ENCODE data around the gene BTBD9. TPM values are rescaled to one million over a fixed set of nuclear protein-coding genes. Genes with fewer than 3 reads are reported as not detected.

BTBD9 gene
- total RNA-seq, 4 donors from 2014 or later = 8.6 to 34.1 (median 30.8) TPM

DNA sequence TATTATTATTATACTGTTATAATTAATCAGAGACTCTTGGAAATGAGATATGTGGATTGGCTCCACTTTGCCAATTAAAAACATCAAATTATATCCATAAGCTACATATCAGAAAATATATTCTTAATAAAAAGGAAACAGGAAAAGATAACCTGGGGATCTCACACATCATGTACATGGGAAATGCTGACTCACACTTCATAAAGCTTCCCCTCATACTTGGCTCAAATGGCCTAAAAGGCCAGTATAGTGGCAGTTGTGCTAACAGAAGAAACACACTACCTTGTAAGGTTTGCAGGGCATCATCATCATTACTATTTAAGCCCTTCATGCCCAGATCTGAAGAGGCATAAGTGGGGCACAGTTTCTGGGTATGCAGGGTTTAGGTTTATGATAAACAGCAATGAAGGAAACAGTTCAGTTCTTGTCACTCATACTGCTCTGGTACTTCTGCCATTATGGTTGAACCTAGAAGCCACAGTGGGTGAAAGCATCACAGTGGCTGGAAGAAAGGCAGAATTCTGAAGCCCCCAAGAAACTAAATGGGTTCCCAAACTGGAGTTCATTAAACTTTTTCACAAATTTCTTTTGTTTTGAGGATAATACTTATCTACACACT, 60.6 kb downstream of the BTBD9 start:
- intact Hi-C loops (cut with DNase I; ENCODE audit: low total_unique reads) = no loop called here
- peaks cover 0 to 10% (median 0%) of the 10 kb centered on the region in 4 donors for H3K36me3 ChIP-seq
- TF ChIP-seq POLR2A (IDR thresholded peaks at IDR 0.05) (no peak), POLR2AphosphoS5 (IDR thresholded peaks at IDR 0.05) (no peak), EP300 (IDR thresholded peaks at IDR 0.05; ENCODE audit: low read depth) (no peak)
- TF ChIP-seq, protein P1, sequence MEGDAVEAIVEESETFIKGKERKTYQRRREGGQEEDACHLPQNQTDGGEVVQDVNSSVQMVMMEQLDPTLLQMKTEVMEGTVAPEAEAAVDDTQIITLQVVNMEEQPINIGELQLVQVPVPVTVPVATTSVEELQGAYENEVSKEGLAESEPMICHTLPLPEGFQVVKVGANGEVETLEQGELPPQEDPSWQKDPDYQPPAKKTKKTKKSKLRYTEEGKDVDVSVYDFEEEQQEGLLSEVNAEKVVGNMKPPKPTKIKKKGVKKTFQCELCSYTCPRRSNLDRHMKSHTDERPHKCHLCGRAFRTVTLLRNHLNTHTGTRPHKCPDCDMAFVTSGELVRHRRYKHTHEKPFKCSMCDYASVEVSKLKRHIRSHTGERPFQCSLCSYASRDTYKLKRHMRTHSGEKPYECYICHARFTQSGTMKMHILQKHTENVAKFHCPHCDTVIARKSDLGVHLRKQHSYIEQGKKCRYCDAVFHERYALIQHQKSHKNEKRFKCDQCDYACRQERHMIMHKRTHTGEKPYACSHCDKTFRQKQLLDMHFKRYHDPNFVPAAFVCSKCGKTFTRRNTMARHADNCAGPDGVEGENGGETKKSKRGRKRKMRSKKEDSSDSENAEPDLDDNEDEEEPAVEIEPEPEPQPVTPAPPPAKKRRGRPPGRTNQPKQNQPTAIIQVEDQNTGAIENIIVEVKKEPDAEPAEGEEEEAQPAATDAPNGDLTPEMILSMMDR (IDR thresholded peaks at IDR 0.05) = no peak
- in situ Hi-C loops (cut with MboI; ENCODE audit: low pct_ligation_motif_present in 1 of 4, low pct_unique_long_range_greater_than_20kb in 1 of 4, low sequenced_read_pairs in 3 of 4) = no loop called here
- H3K4me3 ChIP-seq = no peak overlapping the region
- H3K4me1 ChIP-seq = no peaks in the 10 kb centered on the region
- no peak for DNase-seq
- no peak overlapping the region for H3K27ac ChIP-seq
- no peaks in the 10 kb centered on the region for H3K9me3 ChIP-seq
- no peaks in the 10 kb centered on the region for H3K27me3 ChIP-seq

DNA sequence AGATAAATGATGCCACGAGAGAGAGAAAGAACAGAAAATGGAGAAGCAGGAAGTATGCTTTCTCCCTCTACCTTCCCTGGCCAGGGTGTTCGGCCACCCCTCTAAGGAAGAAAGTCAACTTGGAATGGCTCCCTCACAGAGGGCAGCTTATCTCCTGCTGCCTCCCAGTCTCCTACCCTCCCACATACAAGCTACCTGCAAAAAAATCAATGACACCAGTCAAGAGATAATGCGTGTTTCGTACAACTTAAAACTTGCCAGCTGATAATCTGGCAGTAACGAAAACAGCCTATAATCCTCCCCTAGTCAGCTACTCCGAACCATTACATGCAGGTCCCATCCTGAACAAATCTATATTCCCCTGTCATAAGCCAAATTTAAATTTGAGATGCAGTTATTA, 61.7 kb downstream of the BTBD9 start:
- intact Hi-C loops (cut with DNase I; ENCODE audit: low total_unique reads) = no loop called here
- no peak overlapping the region for H3K4me3 ChIP-seq
- H3K36me3 ChIP-seq = peaks cover 0 to 10% (median 0%) of the 10 kb centered on the region in 4 donors
- H3K9me3 ChIP-seq = no peaks in the 10 kb centered on the region
- 93 to 98% methylated on average over 5 to 6 of the region's 6 CpGs for WGBS, 2 donors (ENCODE audit: low coverage in 1 of 2)
- H3K27ac ChIP-seq = no peak overlapping the region
- H3K27me3 ChIP-seq = no peaks in the 10 kb centered on the region
- in situ Hi-C loops (cut with MboI; ENCODE audit: low pct_ligation_motif_present in 1 of 4, low pct_unique_long_range_greater_than_20kb in 1 of 4, low sequenced_read_pairs in 3 of 4) = no loop called here
- TF ChIP-seq POLR2AphosphoS5 (IDR thresholded peaks at IDR 0.05) = no peak
- TF ChIP-seq POLR2A (IDR thresholded peaks at IDR 0.05) = no peak
- TF ChIP-seq, protein P1 (IDR thresholded peaks at IDR 0.05) = no peak
- no peak for TF ChIP-seq EP300 (IDR thresholded peaks at IDR 0.05; ENCODE audit: low read depth)
- no peaks in the 10 kb centered on the region for H3K4me1 ChIP-seq
- DNase-seq = no peak

DNA sequence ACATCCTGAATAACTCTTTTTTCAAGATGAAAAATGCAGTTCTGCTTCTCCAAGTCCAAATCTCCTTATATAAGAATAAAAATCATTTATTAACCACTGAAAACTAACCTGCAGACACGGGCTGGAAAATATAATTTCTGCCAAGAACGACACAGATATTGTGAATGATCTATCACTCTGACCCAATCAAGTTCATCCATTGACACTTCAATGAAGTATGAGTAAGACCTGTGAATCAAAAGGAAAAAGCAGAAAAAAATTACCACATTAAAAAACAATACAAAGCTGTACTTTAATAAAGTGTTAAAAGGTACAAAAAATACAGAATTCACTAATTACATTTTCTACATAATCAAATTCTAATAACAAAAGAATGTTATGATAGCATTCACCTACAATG, 62.2 kb downstream of the BTBD9 start:
- no peak for DNase-seq
- H3K4me1 ChIP-seq = no peaks in the 10 kb centered on the region
- H3K27ac ChIP-seq = no peak overlapping the region
- intact Hi-C loops (cut with DNase I; ENCODE audit: low total_unique reads) = no loop called here
- TF ChIP-seq, protein P1 (IDR thresholded peaks at IDR 0.05) = no peak
- TF ChIP-seq POLR2A (IDR thresholded peaks at IDR 0.05) (no peak), POLR2AphosphoS5 (IDR thresholded peaks at IDR 0.05) (no peak), EP300 (IDR thresholded peaks at IDR 0.05; ENCODE audit: low read depth) (no peak)
- WGBS, 2 donors (ENCODE audit: low coverage in 1 of 2) = 71 to 80% methylated on average over 1 to 2 of the region's 2 CpGs
- no peaks in the 10 kb centered on the region for H3K27me3 ChIP-seq
- in situ Hi-C loops (cut with MboI; ENCODE audit: low pct_ligation_motif_present in 1 of 4, low pct_unique_long_range_greater_than_20kb in 1 of 4, low sequenced_read_pairs in 3 of 4) = no loop called here
- H3K9me3 ChIP-seq = no peaks in the 10 kb centered on the region
- no peak overlapping the region for H3K4me3 ChIP-seq
- H3K36me3 ChIP-seq = peaks cover 0 to 10% (median 0%) of the 10 kb centered on the region in 4 donors

DNA sequence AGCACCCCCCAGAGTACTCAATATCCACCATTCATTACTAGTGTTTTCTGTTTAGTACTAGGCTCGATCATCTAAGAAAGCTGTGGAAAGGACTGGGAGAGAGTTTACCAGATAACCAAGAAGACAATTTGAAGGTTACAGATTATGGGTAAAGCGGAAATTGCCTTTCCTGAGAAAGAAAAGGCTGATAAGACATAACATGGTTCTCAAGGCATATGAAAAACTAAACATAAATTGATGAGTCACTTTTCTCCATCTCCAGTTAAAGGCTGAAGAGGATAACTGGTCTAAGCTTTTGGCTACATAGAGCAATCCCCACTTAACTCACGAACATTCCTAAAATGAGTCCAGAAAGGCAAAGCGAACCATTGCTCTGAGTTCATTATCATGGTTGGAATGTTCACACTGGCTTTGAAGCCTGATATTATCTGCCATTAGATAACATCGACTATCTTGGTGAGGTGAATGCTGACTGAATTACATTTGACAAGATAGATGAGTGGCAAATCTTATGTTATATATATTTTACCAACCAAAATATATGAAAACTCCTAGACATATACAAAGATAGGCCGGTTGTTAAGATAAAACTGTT, 65.8 kb downstream of the BTBD9 start:
- TF ChIP-seq POLR2AphosphoS5 (IDR thresholded peaks at IDR 0.05) (no peak), EP300 (IDR thresholded peaks at IDR 0.05; ENCODE audit: low read depth) (no peak), POLR2A (IDR thresholded peaks at IDR 0.05) (no peak)
- TF ChIP-seq, protein P1 (IDR thresholded peaks at IDR 0.05) = no peak
- DNase-seq = no peak
- no peaks in the 10 kb centered on the region for H3K4me1 ChIP-seq
- 95 to 96% methylated on average over 6 of the region's 6 CpGs for WGBS, 2 donors (ENCODE audit: low coverage in 1 of 2)
- peaks cover 0 to 4% (median 0%) of the 10 kb centered on the region in 4 donors for H3K36me3 ChIP-seq
- no peaks in the 10 kb centered on the region for H3K9me3 ChIP-seq
- H3K4me3 ChIP-seq = no peak overlapping the region
- no peak overlapping the region for H3K27ac ChIP-seq
- intact Hi-C loops (cut with DNase I; ENCODE audit: low total_unique reads) = no loop called here
- no peaks in the 10 kb centered on the region for H3K27me3 ChIP-seq
- in situ Hi-C loops (cut with MboI; ENCODE audit: low pct_ligation_motif_present in 1 of 4, low pct_unique_long_range_greater_than_20kb in 1 of 4, low sequenced_read_pairs in 3 of 4) = no loop called here

Measured in transverse colon (tissue), 4 donors.